GM19455 (cell line): ENCODE measurements around the gene AGPAT2.

Experiments
- ATAC-seq: cut with Tn5 transposase; IDR thresholded peaks from one replicate; pipeline ENCODE4 v1.9.1; 2021; ENCODE audit not compliant: unreplicated experiment

The AGPAT2 gene

GRCh38 chr9:136675477-136676296, 11.6 kb downstream of the AGPAT2 start:
- ATAC-seq: no peak

DNA sequence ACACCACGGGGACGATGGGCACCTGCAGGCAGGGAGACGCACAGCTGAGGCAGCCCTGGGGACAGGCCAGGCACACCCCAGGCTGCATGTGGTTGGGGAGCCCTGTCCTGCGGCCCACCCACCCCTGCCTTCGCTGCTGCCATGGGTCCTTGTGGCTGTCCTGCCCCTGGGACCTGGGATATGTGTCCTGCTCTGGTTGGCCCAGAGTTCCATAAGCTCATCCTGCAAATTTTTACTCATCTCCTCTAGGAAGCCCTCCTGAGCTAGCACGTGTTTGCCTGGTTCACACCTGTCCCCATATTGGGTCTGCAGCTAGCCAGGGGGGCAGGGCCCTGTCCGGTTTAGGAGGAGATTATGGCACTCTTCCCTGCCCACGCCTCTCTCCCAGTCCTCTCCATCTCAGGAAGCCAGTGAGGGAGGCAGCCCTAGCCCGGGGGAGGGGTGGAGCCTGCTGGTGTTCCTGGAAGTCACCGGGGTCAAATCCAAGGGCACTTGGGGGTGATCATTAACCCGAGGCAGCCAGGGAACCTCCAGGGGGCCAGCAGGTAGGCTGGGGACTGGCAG, 12.4 kb downstream of the AGPAT2 start:
- no peak for ATAC-seq

DNA sequence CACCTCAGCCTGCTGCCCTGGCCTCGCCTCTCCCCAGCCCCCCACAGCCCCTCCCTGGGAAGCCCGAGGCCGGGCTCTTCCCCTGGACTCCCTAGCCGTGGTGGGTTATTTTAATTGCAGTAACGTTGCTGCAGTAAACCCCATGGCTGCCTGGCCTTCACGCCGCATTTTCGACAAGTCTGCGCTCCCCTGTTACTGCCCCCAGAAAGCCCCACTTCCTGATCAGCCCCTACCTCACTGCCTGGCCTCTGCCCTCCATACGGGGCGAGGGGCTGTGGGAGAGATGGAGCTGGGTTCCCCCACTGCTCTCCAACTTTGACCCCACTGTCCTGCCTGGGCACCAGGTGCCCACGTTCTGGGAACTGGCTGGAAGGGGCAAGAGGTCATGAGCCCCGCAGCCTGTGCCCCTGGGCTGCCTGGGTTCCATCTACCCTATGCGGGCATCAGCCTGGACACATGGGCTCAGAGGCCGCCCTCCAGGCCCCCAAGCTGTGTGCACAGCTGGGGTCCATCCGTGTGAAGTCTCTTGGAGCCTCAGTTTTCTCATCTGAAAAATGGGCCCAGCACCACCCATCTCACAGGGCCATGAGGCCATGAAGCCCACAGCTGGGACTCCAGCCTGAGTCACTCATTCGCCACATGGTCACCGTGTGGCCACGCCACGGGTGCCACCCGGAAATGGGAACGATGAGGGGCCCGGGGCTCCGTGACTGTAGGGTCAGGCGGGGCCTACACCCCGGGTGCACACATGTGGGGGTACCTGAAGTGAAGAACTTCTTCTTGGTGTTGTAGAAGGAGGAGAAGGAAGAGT, 13.1 kb downstream of the AGPAT2 start:
- no peak for ATAC-seq

GRCh38 chr9:136673088-136673974, 13.9 kb downstream of the AGPAT2 start:
- no peak for ATAC-seq

- ATAC-seq: no peak
These were observed 14.7 kb downstream of the AGPAT2 start for GRCh38 chr9:136672431-136673087.

- no peak for ATAC-seq
These were observed 15.4 kb downstream of the AGPAT2 start for GRCh38 chr9:136671646-136672430.

- no peak for ATAC-seq
These were observed 16.0 kb downstream of the AGPAT2 start for GRCh38 chr9:136671254-136671614.

DNA sequence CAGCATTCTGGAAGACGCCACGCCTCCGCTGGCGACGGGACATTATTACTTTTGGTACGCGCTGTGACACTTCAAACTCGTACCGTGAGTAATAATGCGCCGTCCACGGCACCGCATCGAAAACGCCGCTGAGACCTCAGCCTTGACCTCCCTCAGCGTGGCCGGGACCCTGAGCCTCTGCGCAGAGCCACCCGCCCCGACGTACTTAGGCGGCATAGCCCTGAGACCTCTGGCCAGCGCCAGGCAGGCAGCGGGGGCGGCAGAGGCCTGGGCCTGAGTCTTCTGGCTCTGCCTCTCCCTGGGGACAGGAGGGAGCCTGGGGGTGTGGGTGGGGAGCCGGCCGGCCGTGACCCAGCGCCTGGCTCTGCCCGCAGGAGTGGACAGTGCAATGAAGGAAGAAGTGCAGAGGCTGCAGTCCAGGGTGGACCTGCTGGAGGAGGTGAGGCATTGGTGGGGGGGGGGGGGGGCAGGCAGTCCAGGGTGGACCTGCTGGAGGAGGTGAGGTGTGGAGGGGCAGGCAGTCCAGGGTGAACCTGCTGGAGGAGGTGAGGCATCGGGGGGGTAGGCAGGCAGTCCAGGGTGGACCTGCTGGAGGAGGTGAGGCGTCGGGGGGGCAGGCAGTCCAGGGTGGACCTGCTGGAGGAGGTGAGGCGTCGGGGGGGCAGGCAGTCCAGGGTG, 16.5 kb downstream of the AGPAT2 start:
- no peak for ATAC-seq

DNA sequence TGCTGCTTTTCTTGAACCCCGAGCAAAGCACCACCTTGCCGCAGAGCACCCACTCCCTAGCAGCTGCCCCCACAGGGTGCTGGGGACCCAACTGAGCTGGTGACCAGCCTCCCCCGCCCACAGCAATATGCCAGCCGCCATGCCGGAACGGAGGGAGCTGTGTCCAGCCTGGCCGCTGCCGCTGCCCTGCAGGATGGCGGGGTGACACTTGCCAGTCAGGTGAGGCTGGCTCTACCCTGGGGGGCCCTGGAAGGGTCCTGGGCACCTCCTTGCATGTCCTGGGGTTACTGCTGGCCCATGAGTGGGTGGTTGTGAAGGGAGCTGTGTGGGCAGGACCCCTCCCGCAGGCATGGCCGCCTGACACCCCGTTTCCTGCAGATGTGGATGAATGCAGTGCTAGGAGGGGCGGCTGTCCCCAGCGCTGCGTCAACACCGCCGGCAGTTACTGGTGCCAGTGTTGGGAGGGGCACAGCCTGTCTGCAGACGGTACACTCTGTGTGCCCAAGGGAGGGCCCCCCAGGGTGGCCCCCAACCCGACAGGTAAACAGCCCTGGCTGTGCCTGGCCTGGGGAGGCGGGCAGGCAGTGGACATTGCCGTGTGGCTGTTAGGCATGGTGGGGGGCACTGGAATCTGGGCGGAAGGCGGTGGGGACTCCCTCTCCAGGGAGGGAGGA, 17.3 kb downstream of the AGPAT2 start:
- ATAC-seq: no peak

DNA sequence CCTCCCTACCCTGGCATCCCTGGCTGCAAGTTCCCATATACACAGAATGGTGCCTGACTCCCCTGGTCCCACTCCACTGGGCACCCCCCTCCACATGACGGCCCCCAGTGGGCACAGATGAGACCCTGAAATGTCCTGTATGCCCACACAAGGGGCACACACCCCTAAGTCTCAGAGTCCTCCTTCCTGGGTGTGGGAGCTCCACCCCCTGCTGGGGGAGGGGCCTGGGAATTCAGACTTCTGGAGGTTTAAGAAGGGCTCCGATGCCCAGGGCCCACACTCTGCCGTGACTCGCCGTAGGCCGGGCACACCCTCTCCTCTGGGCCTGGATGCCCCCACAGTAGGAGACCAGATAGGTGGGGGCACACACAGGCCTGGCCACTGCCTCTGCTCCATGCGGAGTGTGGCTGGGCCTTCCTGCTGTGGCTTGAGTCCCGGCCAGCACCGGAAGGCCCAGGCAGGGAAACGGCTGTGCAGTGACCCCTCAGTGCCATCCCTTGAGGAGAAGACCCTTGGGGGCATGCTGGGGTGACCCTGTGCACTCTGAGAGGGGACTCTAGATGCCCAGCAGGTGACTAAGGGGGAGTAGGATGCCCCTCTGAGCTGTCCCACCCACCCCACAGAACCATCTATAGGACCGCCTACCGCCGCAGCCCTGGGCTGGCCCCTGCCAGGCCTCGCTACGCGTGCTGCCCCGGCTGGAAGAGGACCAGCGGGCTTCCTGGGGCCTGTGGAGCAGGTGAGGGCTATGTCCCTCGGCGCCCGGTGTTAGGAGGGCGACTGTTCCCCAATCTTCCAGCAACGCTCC, 18.1 kb downstream of the AGPAT2 start:
- no peak for ATAC-seq

DNA sequence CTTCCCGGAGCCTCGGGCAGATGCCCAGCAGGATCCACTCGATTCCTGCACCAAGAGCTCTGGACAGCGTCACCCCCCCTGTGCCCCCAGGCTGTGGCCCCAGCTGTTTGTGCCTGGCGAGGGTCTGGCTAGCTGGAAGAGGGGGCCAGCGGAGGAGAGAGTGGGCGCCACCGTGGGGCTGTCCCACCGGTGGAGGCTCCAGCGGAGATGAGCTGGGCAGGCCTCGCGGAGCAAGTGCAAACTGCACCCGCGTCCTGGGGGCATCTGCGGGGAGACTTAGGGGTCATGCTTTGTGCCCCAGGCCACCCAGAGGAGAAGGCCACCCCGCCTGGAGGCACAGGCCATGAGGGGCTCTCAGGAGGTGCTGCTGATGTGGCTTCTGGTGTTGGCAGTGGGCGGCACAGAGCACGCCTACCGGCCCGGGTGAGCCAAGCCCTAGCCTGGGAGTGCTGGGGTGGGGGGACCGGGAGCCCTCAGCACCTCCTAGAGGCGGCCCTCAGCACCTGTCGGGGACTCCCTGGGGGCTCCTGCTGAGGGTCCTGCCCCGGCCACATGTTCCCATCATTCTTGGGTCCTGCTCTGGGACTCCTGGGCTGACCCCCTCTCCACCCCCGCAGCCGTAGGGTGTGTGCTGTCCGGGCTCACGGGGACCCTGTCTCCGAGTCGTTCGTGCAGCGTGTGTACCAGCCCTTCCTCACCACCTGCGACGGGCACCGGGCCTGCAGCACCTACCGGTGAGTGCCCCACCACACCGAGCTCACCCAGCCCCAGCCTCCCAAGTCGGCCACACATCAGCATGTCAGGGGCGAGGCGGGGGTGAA, 19.1 kb downstream of the AGPAT2 start:
- no peak for ATAC-seq

DNA sequence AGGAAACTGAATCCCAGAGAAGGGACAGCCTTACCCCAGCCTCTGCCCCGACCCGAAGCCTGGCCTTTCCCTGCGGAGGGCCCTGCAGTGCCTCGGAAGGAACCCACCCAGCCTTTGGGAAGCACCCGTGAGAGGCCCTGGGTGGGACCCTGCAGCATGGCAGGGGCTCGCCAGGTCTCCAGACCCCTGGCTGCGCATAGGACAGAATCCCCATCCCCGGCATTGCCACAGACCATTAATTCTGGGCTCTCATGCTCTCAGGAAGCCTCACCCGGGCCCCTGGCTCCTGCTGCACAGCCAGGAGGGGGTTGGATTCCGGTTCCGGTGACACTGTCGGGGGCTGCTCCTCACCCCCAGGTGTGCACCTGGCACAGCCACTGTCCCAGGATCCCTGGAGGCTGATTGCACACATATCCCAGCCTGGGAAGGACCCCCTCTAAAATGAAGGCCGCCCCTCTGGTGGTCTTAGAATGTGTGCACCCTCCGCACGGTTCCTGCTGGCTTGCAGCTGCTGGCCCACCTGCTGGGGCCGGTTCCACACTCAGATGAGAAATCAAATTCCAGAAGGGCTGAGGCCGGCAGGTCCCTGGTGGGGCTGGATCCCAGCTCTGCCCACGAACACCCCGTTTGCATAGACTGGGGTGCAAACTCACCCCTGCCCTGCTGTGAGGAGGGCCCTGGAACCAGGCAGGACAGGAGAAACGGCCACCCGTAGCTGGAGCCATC, 19.9 kb downstream of the AGPAT2 start:
- no peak for ATAC-seq

- no peak for ATAC-seq
These were observed 20.7 kb downstream of the AGPAT2 start for GRCh38 chr9:136666372-136667213.

DNA sequence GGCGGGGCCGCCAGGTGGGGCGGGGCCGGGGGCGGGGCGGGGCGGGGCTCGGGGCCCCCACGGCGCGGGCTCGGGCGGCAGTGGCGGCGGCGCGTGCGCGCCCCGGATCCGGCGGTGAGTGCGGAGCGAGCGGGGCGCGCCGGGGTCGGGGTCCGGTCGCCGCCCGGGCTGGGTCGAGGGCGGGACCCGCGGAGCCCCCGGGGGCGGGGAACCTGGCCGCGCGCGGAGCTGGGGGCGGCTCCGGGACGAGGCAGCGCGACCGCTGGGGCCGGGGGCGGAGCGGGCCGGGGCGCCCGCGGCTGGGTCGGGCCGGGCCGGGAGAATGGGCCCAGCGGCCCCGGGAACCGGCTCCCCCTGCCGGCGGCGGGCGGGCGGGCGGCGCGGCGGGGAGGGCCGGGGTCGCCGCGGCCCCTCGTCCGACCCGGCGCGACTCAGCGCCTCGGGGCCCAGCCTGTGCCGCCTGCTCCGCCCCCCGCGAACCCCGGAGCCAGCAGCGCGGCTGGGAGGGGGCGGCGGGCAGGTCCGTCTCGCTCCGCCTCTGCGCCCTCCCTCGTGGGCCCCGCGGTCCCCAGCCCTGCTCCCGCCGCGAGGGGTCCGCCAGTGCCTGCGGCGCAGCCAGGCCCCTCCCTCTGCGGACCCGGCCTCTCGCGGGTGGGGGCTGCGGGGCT, 21.4 kb downstream of the AGPAT2 start:
- no peak for ATAC-seq
